Measurements from ENCODE around the gene RABGAP1L.

DNA sequence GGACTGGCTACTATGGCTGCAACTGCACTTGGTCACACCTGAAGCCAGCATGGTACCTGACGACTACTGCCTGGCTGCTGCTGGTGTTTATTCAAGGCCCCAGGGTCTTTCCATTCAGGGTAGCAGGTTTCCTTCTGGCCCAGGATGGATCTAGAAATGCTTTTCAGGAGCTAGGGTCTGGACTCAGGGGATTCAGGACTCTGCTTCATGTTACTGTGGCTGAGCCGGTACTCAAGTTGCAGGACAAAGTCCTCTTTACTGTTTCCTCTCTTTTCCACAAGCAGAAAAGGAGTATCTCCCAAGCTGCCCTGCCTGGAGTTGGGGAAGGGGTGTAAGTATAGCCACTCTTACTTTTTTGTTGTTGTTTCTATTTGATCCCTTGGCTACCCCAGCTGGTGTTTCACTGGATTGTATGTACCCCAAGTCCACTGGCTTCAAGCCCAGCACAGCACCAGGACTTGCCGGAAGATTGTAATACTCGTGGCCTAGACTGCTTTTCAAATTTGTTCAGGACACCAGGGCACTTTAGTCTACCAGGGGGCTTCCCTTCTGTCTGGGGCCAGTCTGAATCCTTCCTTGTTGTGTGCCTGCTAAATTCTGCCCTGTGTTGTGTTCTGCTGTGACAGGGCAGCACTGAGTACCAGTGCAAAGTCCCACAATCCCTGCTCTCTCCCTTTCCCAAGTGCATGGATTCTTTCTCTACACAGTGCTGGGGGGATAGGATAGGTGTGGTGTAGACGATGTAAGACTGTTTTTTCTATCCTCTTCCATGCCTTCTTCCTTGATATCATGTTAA is 536.9 kb downstream of the RABGAP1L start:
- TF ChIP-seq, protein P1, sequence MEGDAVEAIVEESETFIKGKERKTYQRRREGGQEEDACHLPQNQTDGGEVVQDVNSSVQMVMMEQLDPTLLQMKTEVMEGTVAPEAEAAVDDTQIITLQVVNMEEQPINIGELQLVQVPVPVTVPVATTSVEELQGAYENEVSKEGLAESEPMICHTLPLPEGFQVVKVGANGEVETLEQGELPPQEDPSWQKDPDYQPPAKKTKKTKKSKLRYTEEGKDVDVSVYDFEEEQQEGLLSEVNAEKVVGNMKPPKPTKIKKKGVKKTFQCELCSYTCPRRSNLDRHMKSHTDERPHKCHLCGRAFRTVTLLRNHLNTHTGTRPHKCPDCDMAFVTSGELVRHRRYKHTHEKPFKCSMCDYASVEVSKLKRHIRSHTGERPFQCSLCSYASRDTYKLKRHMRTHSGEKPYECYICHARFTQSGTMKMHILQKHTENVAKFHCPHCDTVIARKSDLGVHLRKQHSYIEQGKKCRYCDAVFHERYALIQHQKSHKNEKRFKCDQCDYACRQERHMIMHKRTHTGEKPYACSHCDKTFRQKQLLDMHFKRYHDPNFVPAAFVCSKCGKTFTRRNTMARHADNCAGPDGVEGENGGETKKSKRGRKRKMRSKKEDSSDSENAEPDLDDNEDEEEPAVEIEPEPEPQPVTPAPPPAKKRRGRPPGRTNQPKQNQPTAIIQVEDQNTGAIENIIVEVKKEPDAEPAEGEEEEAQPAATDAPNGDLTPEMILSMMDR (IDR thresholded peaks at IDR 0.05) = no peak
- TF ChIP-seq EP300 (IDR thresholded peaks at IDR 0.05) = no peak

Measured in gastroesophageal sphincter (tissue), 3 donors.